ENCODE measurements around the gene ROPN1L. TPM values are rescaled to one million over a fixed set of nuclear protein-coding genes. Genes with fewer than 3 reads are reported as not detected.
"Not testable (repeated sequence)": the region's sequence is repeated elsewhere in the genome, so short reads cannot be mapped to it uniquely, and the experiment has no call there.

ROPN1L gene
- total RNA-seq, result not detected in 2 replicates

DNA sequence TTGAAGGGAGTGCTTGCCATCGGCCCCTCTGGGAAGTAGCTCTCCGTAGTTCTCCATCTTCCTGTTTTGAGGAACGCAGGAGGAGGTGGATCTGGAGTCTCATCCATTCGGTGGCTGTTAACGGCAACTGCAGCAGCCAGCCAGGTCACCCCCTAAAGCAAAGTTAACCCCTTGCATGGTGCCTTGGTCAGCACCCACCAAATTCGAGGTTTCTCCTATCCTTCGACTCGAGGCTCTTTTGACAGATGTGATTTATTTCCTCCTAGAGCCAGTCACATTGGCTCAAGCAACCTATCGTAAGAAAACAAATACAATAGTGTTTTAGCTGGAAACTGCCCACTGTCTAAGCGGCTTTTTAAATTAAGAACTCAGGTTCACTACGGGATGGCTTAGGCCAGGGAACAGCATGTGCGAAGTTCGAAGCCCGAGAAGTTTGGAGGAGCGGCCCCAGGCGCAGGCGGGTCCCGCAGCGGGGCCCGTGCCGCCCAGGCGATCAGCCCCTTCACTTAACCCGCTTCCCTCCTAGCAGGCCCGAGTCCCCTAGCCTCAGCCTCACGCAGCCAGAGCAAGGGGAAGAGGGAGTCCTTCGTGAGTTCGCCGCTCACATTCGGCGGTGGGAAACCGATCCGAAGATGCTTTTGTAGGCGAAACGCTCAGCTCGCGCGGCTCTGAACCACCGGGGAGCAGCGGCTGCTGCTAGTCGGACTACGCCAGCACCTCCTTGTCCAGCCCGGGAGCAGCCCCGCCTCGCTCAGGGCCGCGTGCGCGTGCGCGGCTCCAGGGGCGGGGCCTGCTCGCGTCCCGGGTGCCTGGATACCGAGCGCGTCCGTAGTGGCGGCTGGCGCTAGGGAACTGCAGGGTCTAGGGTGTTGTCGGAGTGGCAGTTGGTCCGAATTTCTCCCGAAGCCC lies at the start of gene ROPN1L:
Gene ROPN1L, plus strand, starts transcription at position 797 of the 909 bp plus-strand sequence. CDS start 289 bp downstream, outside the sequence.
- peaks cover 7% of the 10 kb centered on the region for H3K27me3 Mint-ChIP-seq
- peaks cover 31% of the 10 kb centered on the region for H3K4me1 Mint-ChIP-seq
- peak; percentile 96 for DNase-seq
- H3K9me3 Mint-ChIP-seq, result peaks cover 12% of the 10 kb centered on the region
- H3K36me3 Mint-ChIP-seq (ENCODE audit: low read depth), result peaks cover 31% of the 10 kb centered on the region
- H3K4me3 Mint-ChIP-seq, result peak within 1 kb of the TSS; percentile 88
- H3K27ac Mint-ChIP-seq, result no peak within 1 kb of the TSS
- intact Hi-C loops (cut with micrococcal nuclease), result loop anchor here (1.0 to 5.0 kb wide), 4 partner anchors 88 to 321 kb away; partner anchors contain the start of genes DAP and MARCHF6

GRCh38 chr5:10392567-10393328 lies 48.9 kb upstream of the ROPN1L start:
- peaks cover 57% of the 10 kb centered on the region for H3K36me3 Mint-ChIP-seq (ENCODE audit: low read depth)
- intact Hi-C loops (cut with micrococcal nuclease), result not testable (repeated sequence)

GRCh38 chr5:10393491-10393890 lies 48.2 kb upstream of the ROPN1L start:
- Mint-ChIP-seq H3K9me3 (no peaks in the 10 kb centered on the region), H3K27me3 (no peaks in the 10 kb centered on the region), H3K4me3 (no peak overlapping the region), H3K36me3 (ENCODE audit: low read depth) (peaks cover 61% of the 10 kb centered on the region), H3K27ac (no peak overlapping the region), H3K4me1 (peaks cover 2% of the 10 kb centered on the region)
- intact Hi-C loops (cut with micrococcal nuclease), result no loop called here
- no peak for DNase-seq

More at GRCh38 chr5:10392567-10393328, 48.9 kb upstream of the ROPN1L start:
- not testable (repeated sequence) for H3K4me1 Mint-ChIP-seq, H3K9me3 Mint-ChIP-seq, H3K4me3 Mint-ChIP-seq, DNase-seq, H3K27ac Mint-ChIP-seq, H3K27me3 Mint-ChIP-seq

DNA sequence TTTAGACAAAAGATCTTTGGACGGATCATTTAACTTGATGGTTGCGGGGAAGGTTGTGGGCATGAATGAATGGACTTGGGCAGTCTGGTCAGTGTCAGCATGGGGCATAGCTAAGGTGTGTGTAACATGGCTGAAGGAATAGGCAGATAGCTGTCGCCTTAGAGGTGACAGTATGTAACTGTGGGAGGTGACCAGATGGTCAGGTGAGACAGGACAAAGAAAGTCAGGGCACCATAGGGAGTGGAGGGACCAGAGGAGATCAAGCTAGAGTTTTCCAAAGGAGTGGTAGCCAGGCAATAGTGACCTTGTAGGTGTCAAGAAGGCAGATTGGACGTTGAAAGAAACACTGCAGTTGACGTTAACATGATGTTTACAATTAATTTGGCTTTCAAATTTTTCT lies 45.1 kb upstream of the ROPN1L start:
- Mint-ChIP-seq H3K4me1 (peaks cover 6% of the 10 kb centered on the region), H3K36me3 (ENCODE audit: low read depth) (peaks cover 56% of the 10 kb centered on the region), H3K27ac (no peak overlapping the region), H3K4me3 (no peak overlapping the region), H3K9me3 (no peaks in the 10 kb centered on the region), H3K27me3 (no peaks in the 10 kb centered on the region)
- no peak for DNase-seq
- intact Hi-C loops (cut with micrococcal nuclease), result no loop called here

GRCh38 chr5:10399839-10400238 lies 41.8 kb upstream of the ROPN1L start:
- H3K9me3 Mint-ChIP-seq, result no peaks in the 10 kb centered on the region
- no peak overlapping the region for H3K27ac Mint-ChIP-seq
- DNase-seq, result no peak
- intact Hi-C loops (cut with micrococcal nuclease), result no loop called here
- no peaks in the 10 kb centered on the region for H3K27me3 Mint-ChIP-seq
- H3K4me1 Mint-ChIP-seq, result peaks cover 6% of the 10 kb centered on the region
- no peak overlapping the region for H3K4me3 Mint-ChIP-seq
- peaks cover 48% of the 10 kb centered on the region for H3K36me3 Mint-ChIP-seq (ENCODE audit: low read depth)

GRCh38 chr5:10400411-10400810 lies 41.3 kb upstream of the ROPN1L start:
- H3K27me3 Mint-ChIP-seq, result no peaks in the 10 kb centered on the region
- DNase-seq, result no peak
- no peaks in the 10 kb centered on the region for H3K9me3 Mint-ChIP-seq
- intact Hi-C loops (cut with micrococcal nuclease), result no loop called here
- peaks cover 6% of the 10 kb centered on the region for H3K4me1 Mint-ChIP-seq
- H3K4me3 Mint-ChIP-seq, result no peak overlapping the region
- no peak overlapping the region for H3K27ac Mint-ChIP-seq
- H3K36me3 Mint-ChIP-seq (ENCODE audit: low read depth), result peaks cover 47% of the 10 kb centered on the region

DNA sequence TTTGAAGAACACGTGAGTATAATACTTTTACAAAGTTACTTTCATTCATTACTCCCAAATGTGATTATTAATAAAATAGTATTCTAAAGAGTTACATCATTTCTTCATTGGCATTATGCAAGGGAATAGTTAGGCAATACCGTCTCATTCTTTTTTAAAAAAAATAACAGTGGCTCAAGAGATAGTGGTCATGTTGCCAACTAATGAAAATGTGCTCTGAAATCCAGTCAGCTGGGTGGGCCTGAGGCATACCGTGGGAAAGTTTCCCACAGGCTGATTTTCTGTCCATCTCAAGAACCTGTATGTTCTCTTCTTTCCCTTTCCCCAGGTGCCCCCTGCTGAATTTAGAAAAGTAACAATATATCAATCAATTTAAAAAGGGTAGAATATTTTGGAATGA lies 40.8 kb upstream of the ROPN1L start:
- peaks cover 46% of the 10 kb centered on the region for H3K36me3 Mint-ChIP-seq (ENCODE audit: low read depth)
- no peak for DNase-seq
- H3K27me3 Mint-ChIP-seq, result no peaks in the 10 kb centered on the region
- intact Hi-C loops (cut with micrococcal nuclease), result no loop called here
- no peak overlapping the region for H3K4me3 Mint-ChIP-seq
- H3K27ac Mint-ChIP-seq, result no peak overlapping the region
- no peaks in the 10 kb centered on the region for H3K9me3 Mint-ChIP-seq
- H3K4me1 Mint-ChIP-seq, result peaks cover 6% of the 10 kb centered on the region

DNA sequence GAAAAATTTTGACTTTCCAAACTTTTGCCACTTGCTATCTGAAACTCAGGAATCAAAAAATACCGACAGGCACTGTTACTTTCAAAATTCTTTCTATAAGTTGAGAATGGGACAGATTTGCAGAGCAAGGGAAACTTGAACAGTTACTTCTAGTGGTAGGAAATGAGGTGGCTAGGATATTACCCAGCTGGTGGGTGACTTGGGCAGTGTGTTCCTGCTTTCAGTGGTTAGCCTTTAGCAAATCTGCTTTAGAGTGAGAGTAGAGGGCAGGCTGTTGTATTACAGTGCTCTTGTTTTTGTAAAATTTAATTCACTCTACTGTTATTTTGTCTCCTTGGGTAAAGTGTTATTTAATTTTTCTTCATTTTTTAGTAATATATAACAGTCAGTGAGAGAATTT lies 40.2 kb upstream of the ROPN1L start:
- peaks cover 6% of the 10 kb centered on the region for H3K4me1 Mint-ChIP-seq
- H3K27ac Mint-ChIP-seq, result peak overlapping the region; percentile 29
- peaks cover 44% of the 10 kb centered on the region for H3K36me3 Mint-ChIP-seq (ENCODE audit: low read depth)
- no peaks in the 10 kb centered on the region for H3K9me3 Mint-ChIP-seq
- H3K4me3 Mint-ChIP-seq, result no peak overlapping the region
- H3K27me3 Mint-ChIP-seq, result no peaks in the 10 kb centered on the region
- no peak for DNase-seq
- intact Hi-C loops (cut with micrococcal nuclease), result no loop called here

DNA sequence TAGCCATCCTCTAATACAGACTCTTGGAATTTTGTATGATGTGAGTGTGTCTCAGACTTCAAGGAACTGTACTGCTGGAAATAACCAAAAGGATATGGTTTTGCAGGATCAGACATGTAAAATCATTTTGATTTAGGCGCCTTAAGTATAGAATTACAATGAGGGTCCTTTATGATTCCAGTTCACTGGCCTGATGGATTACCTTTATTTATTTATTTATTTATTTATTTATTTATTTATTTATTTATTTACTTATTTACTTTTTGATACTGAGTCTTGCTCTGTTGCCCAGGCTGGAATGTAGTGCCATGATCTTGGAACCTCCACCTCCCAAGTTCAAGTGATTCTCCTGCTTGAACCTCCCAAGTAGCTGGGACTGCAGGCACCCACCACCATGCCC lies 37.9 kb upstream of the ROPN1L start:
- peaks cover 48% of the 10 kb centered on the region for H3K36me3 Mint-ChIP-seq (ENCODE audit: low read depth)
- H3K27me3 Mint-ChIP-seq, result no peaks in the 10 kb centered on the region
- no peak overlapping the region for H3K4me3 Mint-ChIP-seq
- peaks cover 8% of the 10 kb centered on the region for H3K4me1 Mint-ChIP-seq
- intact Hi-C loops (cut with micrococcal nuclease), result no loop called here
- H3K27ac Mint-ChIP-seq, result no peak overlapping the region
- DNase-seq, result no peak
- no peaks in the 10 kb centered on the region for H3K9me3 Mint-ChIP-seq

DNA sequence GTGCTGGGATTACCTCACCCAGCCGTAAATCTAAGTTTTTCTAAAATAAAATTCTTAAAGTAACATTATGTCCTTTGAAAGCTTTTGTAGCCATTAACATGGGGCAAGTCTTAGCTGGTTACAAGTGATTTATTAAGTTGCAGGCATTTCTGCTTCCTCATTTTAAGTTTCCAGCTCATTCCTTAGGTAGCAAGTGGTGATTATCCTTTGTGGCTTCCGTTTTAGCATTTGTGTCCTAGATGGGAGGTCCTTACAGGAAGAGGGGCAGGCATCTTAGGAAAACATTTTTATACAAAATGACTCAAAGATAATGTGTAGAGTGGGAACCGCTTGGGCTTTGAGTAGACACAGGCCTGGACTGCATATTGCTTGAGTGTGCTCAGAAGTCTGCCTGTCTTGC lies 35.0 kb upstream of the ROPN1L start:
- Mint-ChIP-seq H3K27ac (no peak overlapping the region), H3K4me1 (peaks cover 11% of the 10 kb centered on the region), H3K36me3 (ENCODE audit: low read depth) (peaks cover 51% of the 10 kb centered on the region), H3K9me3 (no peaks in the 10 kb centered on the region), H3K27me3 (no peaks in the 10 kb centered on the region), H3K4me3 (no peak overlapping the region)
- no peak for DNase-seq
- intact Hi-C loops (cut with micrococcal nuclease), result no loop called here

- no peak for DNase-seq
- Mint-ChIP-seq H3K27ac (peak overlapping the region; percentile 6), H3K36me3 (ENCODE audit: low read depth) (peaks cover 58% of the 10 kb centered on the region), H3K27me3 (no peaks in the 10 kb centered on the region), H3K4me1 (peaks cover 11% of the 10 kb centered on the region), H3K4me3 (no peak overlapping the region), H3K9me3 (no peaks in the 10 kb centered on the region)
- intact Hi-C loops (cut with micrococcal nuclease), result no loop called here
Observed at GRCh38 chr5:10409504-10409903, 32.2 kb upstream of the ROPN1L start.

DNA sequence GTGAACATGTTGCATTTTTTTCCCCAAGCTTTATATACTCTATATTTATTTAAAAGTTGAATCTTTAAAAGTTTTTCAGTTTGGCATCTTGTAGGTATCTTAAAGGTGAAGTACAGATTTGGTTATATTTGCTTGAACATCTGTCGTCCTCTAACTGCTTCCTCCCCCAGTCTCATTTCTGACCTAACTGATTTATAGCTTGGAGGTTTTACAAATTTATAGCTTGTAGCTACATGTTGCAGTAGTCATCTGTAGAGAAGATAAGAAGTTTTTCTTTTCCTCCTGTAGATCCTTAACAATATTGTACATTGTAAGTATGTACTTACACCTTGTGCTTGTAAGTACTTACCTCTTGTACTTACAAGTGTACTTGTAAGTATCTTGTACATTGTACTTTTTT lies 31.0 kb upstream of the ROPN1L start:
- intact Hi-C loops (cut with micrococcal nuclease), result no loop called here
- peaks cover 63% of the 10 kb centered on the region for H3K36me3 Mint-ChIP-seq (ENCODE audit: low read depth)

GRCh38 chr5:10411336-10411735 lies 30.3 kb upstream of the ROPN1L start:
- H3K36me3 Mint-ChIP-seq (ENCODE audit: low read depth), result peaks cover 60% of the 10 kb centered on the region
- DNase-seq, result no peak
- no peak overlapping the region for H3K4me3 Mint-ChIP-seq
- H3K4me1 Mint-ChIP-seq, result peaks cover 11% of the 10 kb centered on the region
- H3K27me3 Mint-ChIP-seq, result no peaks in the 10 kb centered on the region
- no peaks in the 10 kb centered on the region for H3K9me3 Mint-ChIP-seq
- intact Hi-C loops (cut with micrococcal nuclease), result no loop called here
- no peak overlapping the region for H3K27ac Mint-ChIP-seq

More for the DNA sequence above, 31.0 kb upstream of the ROPN1L start:
- no peak overlapping the region for H3K27ac Mint-ChIP-seq
- no peak for DNase-seq
- peaks cover 11% of the 10 kb centered on the region for H3K4me1 Mint-ChIP-seq
- H3K4me3 Mint-ChIP-seq, result no peak overlapping the region
- no peaks in the 10 kb centered on the region for H3K27me3 Mint-ChIP-seq
- no peaks in the 10 kb centered on the region for H3K9me3 Mint-ChIP-seq

DNA sequence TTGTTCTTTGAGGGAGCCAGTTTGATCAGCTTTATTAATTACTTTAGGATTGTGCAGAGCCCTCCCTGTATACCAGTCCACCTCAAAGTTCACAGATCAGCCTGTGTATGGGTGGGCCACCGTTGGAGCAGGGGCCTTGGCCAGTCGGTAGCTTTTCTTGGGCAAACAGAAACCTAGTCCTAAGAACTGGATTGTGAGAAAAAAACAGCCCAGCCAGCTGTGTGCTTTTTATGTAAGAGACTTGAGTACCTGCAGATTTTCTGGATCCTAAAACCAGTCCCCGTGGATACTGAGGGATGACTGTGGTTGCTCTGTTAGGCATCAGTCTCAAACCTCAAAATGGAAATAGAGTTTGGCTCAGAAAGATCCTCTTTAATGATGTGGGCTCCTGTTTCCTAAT lies 24.8 kb upstream of the ROPN1L start:
- DNase-seq, result no peak
- intact Hi-C loops (cut with micrococcal nuclease), result no loop called here
- peaks cover 79% of the 10 kb centered on the region for H3K36me3 Mint-ChIP-seq (ENCODE audit: low read depth)
- no peak overlapping the region for H3K4me3 Mint-ChIP-seq
- peaks cover 21% of the 10 kb centered on the region for H3K4me1 Mint-ChIP-seq
- no peaks in the 10 kb centered on the region for H3K9me3 Mint-ChIP-seq
- no peak overlapping the region for H3K27ac Mint-ChIP-seq
- H3K27me3 Mint-ChIP-seq, result no peaks in the 10 kb centered on the region

Data from activated CD4-positive, alpha-beta T cell treated with anti-CD3 and anti-CD28 coated beads, Interleukin-2, amount 10 ng/mL, durations not matched to agents 24 days and 14 days (primary cell).